Trophoblast cell (in vitro differentiated cells and primary cell): ENCODE results near the gene VANGL1.

Experiments
- DNase-seq, 2 donors: peaks; one replicate each; pipeline ENCODE4 v3.0.0-alpha.2; 2016
- H2AFZ ChIP-seq: 2 replicates; pipeline ENCODE4 v1.6.1; 2013; ENCODE audit warnings: low read length, moderate library complexity, mild to moderate bottlenecking; ENCODE audit not compliant: insufficient read depth, poor library complexity
- H2AK5ac ChIP-seq: 2 replicates; pipeline ENCODE4 v1.6.1; 2013; ENCODE audit warnings: mild to moderate bottlenecking, low read length
- H2BK120ac ChIP-seq: 2 replicates; pipeline ENCODE4 v1.6.1; 2013; ENCODE audit warnings: low read length, mild to moderate bottlenecking, moderate library complexity; ENCODE audit not compliant: insufficient read depth, poor library complexity
- H2BK12ac ChIP-seq: 2 replicates; pipeline ENCODE4 v1.6.1; 2013; ENCODE audit warnings: mild to moderate bottlenecking, low read length, moderate library complexity
- H2BK5ac ChIP-seq: 2 replicates; pipeline ENCODE4 v1.6.1; 2013; ENCODE audit warnings: low read length, low read depth, moderate library complexity, mild to moderate bottlenecking; ENCODE audit not compliant: poor library complexity
- H3K14ac ChIP-seq: 2 replicates; pipeline ENCODE4 v1.6.1; 2013; ENCODE audit warnings: mild to moderate bottlenecking, low read length
- H3K18ac ChIP-seq: 2 replicates; pipeline ENCODE4 v1.6.1; 2013; ENCODE audit warnings: mild to moderate bottlenecking, low read length
- H3K23ac ChIP-seq: 2 replicates; pipeline ENCODE4 v1.6.1; 2013; ENCODE audit warnings: low read length
- H3K27ac ChIP-seq: 2 replicates; pipeline ENCODE4 v1.5.1; 2013; ENCODE audit warnings: low read depth, mild to moderate bottlenecking, inconsistent platforms, low read length, moderate library complexity
- H3K27me3 ChIP-seq: 2 replicates; pipeline ENCODE4 v1.6.1; 2013; ENCODE audit warnings: inconsistent platforms, mild to moderate bottlenecking, low read length, moderate library complexity; ENCODE audit not compliant: insufficient read depth
- H3K36me3 ChIP-seq, 2 experiments: 1 replicate in 1 of 2; 2 replicates in 1 of 2; pipeline ENCODE4 v1.6.1; 2013; ENCODE audit warnings: low read length in 2 of 2, mild to moderate bottlenecking in 2 of 2, moderate library complexity in 1 of 2; ENCODE audit not compliant: insufficient read depth in 2 of 2, control insufficient read depth in 1 of 2
- H3K4ac ChIP-seq: 2 replicates; pipeline ENCODE4 v1.6.1; 2013; ENCODE audit warnings: low read depth, mild to moderate bottlenecking, low read length, moderate library complexity
- H3K4me1 ChIP-seq, 2 experiments: 1 replicate in 1 of 2; 2 replicates in 1 of 2; pipeline ENCODE4 v1.6.1; 2013; ENCODE audit warnings: low read length in 2 of 2, mild to moderate bottlenecking in 2 of 2, moderate library complexity in 1 of 2; ENCODE audit not compliant: insufficient read depth in 2 of 2, control insufficient read depth in 1 of 2
- H3K4me2 ChIP-seq: 2 replicates; pipeline ENCODE4 v1.6.1; 2013; ENCODE audit warnings: inconsistent platforms, mild to moderate bottlenecking, low read length, moderate library complexity
- H3K4me3 ChIP-seq: 2 replicates; pipeline ENCODE4 v1.5.1; 2013; ENCODE audit warnings: mild to moderate bottlenecking, low read depth, low read length, inconsistent platforms
- H3K79me1 ChIP-seq: one replicate; pipeline ENCODE4 v1.6.1; 2013; ENCODE audit warnings: low read length
- H3K79me2 ChIP-seq: 2 replicates; pipeline ENCODE4 v1.6.1; 2013; ENCODE audit warnings: low read length, mild to moderate bottlenecking; ENCODE audit not compliant: control insufficient read depth, insufficient read depth, poor library complexity
- H3K9ac ChIP-seq: 2 replicates; pipeline ENCODE4 v1.6.1; 2013; ENCODE audit warnings: mild to moderate bottlenecking, low read length
- H3K9me3 ChIP-seq: 2 replicates; pipeline ENCODE4 v1.6.1; 2013; ENCODE audit warnings: low read depth, mild to moderate bottlenecking, control low read depth, inconsistent platforms, low read length; ENCODE audit not compliant: insufficient read depth
- H4K12ac ChIP-seq: 2 replicates; pipeline ENCODE4 v1.6.1; 2013; ENCODE audit warnings: low read depth, mild to moderate bottlenecking, low read length, moderate library complexity
- H4K8ac ChIP-seq: 2 replicates; pipeline ENCODE4 v1.6.1; 2013; ENCODE audit warnings: low read depth, mild to moderate bottlenecking, low read length, moderate library complexity
- H4K91ac ChIP-seq: one replicate; pipeline ENCODE4 v1.6.1; 2013; ENCODE audit warnings: low read depth, mild to moderate bottlenecking, low read length, moderate library complexity
- WGBS: extraction: QIAGEN DNeasy Blood & Tissue Kit; methylation state at CpG from one replicate; pipeline ENCODE4 v1.1.7; 2013; ENCODE audit warnings: missing lambda C conversion rate; ENCODE audit not compliant: insufficient read length, insufficient coverage; ENCODE audit errors: extremely low coverage; 5-methylcytosine and 5-hydroxymethylcytosine counted together

The VANGL1 gene

DNA sequence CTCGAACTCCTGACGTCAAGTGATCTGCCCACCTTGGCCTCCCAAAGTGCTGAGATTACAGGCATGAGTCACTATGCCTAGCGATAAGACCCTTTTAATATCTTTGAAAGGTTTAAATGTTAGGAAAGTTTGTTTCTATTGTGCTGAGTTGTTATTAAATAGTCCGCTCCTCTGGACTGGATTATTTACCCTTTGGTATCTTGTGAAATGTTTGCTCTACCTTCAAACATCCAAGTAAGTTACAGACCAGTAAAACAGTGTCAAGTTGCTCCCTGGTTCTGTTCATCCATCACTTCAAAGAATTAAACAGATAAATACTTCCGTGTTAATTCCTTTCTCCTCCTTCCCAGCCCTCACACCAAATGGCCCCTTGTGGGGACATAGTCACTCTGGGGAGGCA is 82.0 kb downstream of the VANGL1 start:
- peaks cover 27% of the 10 kb centered on the region for H3K79me1 ChIP-seq
- no peak overlapping the region for H4K12ac ChIP-seq
- no peak overlapping the region for H2AK5ac ChIP-seq
- no peak overlapping the region for H2BK120ac ChIP-seq
- no peak overlapping the region for H2BK5ac ChIP-seq
- H3K4me3 ChIP-seq: no peak overlapping the region
- no peak overlapping the region for H3K23ac ChIP-seq
- H3K4me1 ChIP-seq: peaks cover 25 to 28% of the 10 kb centered on the region in 2 experiments
- H3K79me2 ChIP-seq: peaks cover 3% of the 10 kb centered on the region
- H3K18ac ChIP-seq: no peak overlapping the region
- no CpG with 5 or more reads among the region's 5 CpGs for WGBS
- no peak overlapping the region for H4K8ac ChIP-seq
- H3K4ac ChIP-seq: no peak overlapping the region
- peak overlapping the region; percentile 18 for H4K91ac ChIP-seq
- H2AFZ ChIP-seq: no peak overlapping the region
- no peaks in the 10 kb centered on the region for H3K27me3 ChIP-seq
- H2BK12ac ChIP-seq: no peak overlapping the region
- no peak overlapping the region for H3K4me2 ChIP-seq
- H3K27ac ChIP-seq: no peak overlapping the region
- no peak overlapping the region for H3K14ac ChIP-seq
- no peaks in the 10 kb centered on the region for H3K36me3 ChIP-seq
- H3K9me3 ChIP-seq: no peaks in the 10 kb centered on the region
- H3K9ac ChIP-seq: no peak overlapping the region
- DNase-seq: no peak

DNA sequence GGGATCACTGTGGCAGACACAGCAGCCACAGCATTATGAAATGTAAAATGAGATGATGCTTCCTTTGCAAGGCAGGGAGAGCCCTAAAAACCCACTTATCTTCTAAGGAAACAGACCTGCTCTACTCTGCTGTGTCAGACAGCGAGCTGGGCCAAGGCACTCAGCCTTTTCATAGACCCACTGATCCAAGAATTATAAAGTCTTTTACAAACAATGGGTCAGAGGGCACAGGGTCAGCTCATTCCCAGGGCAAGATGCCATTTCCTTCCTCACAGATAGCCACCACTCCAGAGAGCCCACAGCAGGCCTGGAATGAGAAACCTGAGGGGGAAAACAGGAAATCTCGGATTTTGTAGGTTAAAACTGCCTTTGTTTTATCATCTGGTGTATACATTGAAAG is 83.8 kb downstream of the VANGL1 start:
- Histone ChIP-seq H3K36me3 (no peaks in the 10 kb centered on the region), H2AK5ac (no peak overlapping the region), H3K9me3 (no peaks in the 10 kb centered on the region), H3K79me2 (no peaks in the 10 kb centered on the region), H3K4ac (no peak overlapping the region), H3K4me1 (peaks cover 15 to 20% of the 10 kb centered on the region in 2 experiments), H2BK12ac (peak overlapping the region; percentile 34), H2BK5ac (no peak overlapping the region), H3K9ac (no peak overlapping the region), H4K12ac (no peak overlapping the region), H3K79me1 (peaks cover 17% of the 10 kb centered on the region), H3K4me3 (no peak overlapping the region), H4K8ac (no peak overlapping the region), H3K14ac (no peak overlapping the region), H3K4me2 (no peak overlapping the region), H3K27ac (peak overlapping the region; percentile 73), H2AFZ (no peak overlapping the region), H3K23ac (no peak overlapping the region), H3K27me3 (no peaks in the 10 kb centered on the region), H2BK120ac (no peak overlapping the region), H4K91ac (peak overlapping the region; percentile 25), H3K18ac (no peak overlapping the region)
- no peak for DNase-seq
- no CpG with 5 or more reads among the region's 2 CpGs for WGBS

DNA sequence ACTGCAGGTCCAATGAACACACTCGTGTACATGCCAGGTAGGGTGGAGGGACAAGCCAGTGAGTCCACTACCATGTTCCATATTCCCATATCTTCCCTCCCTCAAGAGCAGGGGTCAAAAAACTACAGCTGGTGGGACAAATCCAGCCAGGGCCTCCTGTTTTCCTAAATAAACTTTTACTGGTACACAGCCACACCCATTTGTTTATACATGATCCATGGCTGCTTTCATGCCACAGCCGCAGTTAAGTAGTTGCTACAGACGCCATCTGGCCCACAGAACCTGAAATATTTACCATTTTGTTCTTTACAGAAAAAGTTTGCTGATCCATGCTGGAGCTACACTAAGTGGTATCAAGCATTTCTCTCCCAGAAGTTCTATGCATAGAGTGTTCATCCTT is 84.4 kb downstream of the VANGL1 start:
- Histone ChIP-seq H3K9me3 (no peaks in the 10 kb centered on the region), H3K9ac (no peak overlapping the region), H3K4me2 (no peak overlapping the region), H2BK12ac (peak overlapping the region; percentile 58), H4K91ac (peak overlapping the region; percentile 74), H3K79me2 (no peaks in the 10 kb centered on the region), H3K27ac (peak overlapping the region; percentile 45), H3K4me3 (no peak overlapping the region), H3K23ac (no peak overlapping the region), H3K36me3 (no peaks in the 10 kb centered on the region), H3K18ac (no peak overlapping the region), H3K4me1 (peaks cover 15 to 20% of the 10 kb centered on the region in 2 experiments), H2BK120ac (peak overlapping the region; percentile 15), H3K27me3 (no peaks in the 10 kb centered on the region), H3K14ac (peak overlapping the region; percentile 38), H2BK5ac (peak overlapping the region; percentile 7), H4K12ac (no peak overlapping the region), H3K79me1 (peaks cover 17% of the 10 kb centered on the region), H2AFZ (peak overlapping the region; percentile 6), H4K8ac (no peak overlapping the region), H3K4ac (no peak overlapping the region), H2AK5ac (no peak overlapping the region)
- no CpG with 5 or more reads among the region's 3 CpGs for WGBS
- no peak for DNase-seq

DNA sequence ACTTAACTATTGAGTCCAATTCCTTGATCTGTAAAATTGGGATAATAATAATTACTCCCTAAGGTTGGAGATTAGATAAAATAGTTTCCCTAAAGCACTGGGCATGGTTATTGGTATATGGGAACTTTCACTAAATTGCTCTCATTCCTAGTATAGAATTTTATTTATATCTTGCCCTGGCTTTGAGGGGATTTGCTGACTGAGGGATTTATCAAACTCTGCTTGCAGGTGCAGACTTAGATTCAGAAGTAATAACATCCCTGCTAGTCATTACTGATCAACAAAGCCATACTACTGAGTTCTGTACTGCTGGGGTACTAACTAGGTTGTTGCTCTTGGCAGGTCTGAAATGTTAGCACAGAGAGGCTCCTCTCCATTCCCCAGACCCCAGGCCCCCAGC is 84.8 kb downstream of the VANGL1 start:
- no peak for DNase-seq
- no peak overlapping the region for H4K8ac ChIP-seq
- H3K27me3 ChIP-seq: no peaks in the 10 kb centered on the region
- no peak overlapping the region for H2AK5ac ChIP-seq
- H3K18ac ChIP-seq: no peak overlapping the region
- no peak overlapping the region for H3K4me2 ChIP-seq
- H3K4me1 ChIP-seq: peaks cover 15 to 18% of the 10 kb centered on the region in 2 experiments
- peaks cover 15% of the 10 kb centered on the region for H3K79me1 ChIP-seq
- H3K27ac ChIP-seq: no peak overlapping the region
- H2AFZ ChIP-seq: no peak overlapping the region
- no peaks in the 10 kb centered on the region for H3K79me2 ChIP-seq
- no peak overlapping the region for H3K4ac ChIP-seq
- no peaks in the 10 kb centered on the region for H3K9me3 ChIP-seq
- no peaks in the 10 kb centered on the region for H3K36me3 ChIP-seq
- H4K91ac ChIP-seq: no peak overlapping the region
- H3K14ac ChIP-seq: no peak overlapping the region
- no peak overlapping the region for H4K12ac ChIP-seq
- no peak overlapping the region for H2BK5ac ChIP-seq
- H3K4me3 ChIP-seq: no peak overlapping the region
- H2BK120ac ChIP-seq: no peak overlapping the region
- no peak overlapping the region for H2BK12ac ChIP-seq
- no peak overlapping the region for H3K9ac ChIP-seq
- no peak overlapping the region for H3K23ac ChIP-seq
